Activated naive CD4-positive, alpha-beta T cell treated with anti-CD3 and anti-CD28 coated beads, Interleukin-2, amount 10 ng/mL, durations not matched to agents 7 days and 5 days (primary cell): ENCODE results near the gene SLC39A11.
"Not testable (repeated sequence)": the region's sequence is repeated elsewhere in the genome, so short reads cannot be mapped to it uniquely, and the experiment has no call there.

ENCODE experiments used
- CTCF ChIA-PET: fragments of 350-600 bp; sonication (Branson Sonifier 250); formaldehyde crosslinking; loops from one replicate; lab custom pipeline; 2021; ENCODE audit warnings: antibody characterized with exemption; lab: Charles Lee
- DNase-seq: peaks from one replicate; pipeline ENCODE4 v3.0.0-alpha.2; 2020
- H3K27ac Mint-ChIP-seq: one replicate; pipeline ENCODE4 v1.8.0; 2021; ENCODE audit warnings: mild to moderate bottlenecking, moderate library complexity, mixed read lengths
- H3K27me3 Mint-ChIP-seq: one replicate; pipeline ENCODE4 v1.8.0; 2021; ENCODE audit warnings: mild to moderate bottlenecking, mixed read lengths
- H3K36me3 Mint-ChIP-seq: one replicate; pipeline ENCODE4 v1.8.0; 2021; ENCODE audit warnings: mixed read lengths
- H3K4me1 Mint-ChIP-seq: one replicate; pipeline ENCODE4 v1.8.0; 2021; ENCODE audit warnings: mixed read lengths
- H3K4me3 Mint-ChIP-seq: one replicate; pipeline ENCODE4 v1.8.0; 2021; ENCODE audit warnings: mild to moderate bottlenecking, moderate library complexity, mixed read lengths
- H3K9me3 Mint-ChIP-seq: one replicate; pipeline ENCODE4 v1.8.0; 2021; ENCODE audit warnings: mixed read lengths

SLC39A11 gene

DNA sequence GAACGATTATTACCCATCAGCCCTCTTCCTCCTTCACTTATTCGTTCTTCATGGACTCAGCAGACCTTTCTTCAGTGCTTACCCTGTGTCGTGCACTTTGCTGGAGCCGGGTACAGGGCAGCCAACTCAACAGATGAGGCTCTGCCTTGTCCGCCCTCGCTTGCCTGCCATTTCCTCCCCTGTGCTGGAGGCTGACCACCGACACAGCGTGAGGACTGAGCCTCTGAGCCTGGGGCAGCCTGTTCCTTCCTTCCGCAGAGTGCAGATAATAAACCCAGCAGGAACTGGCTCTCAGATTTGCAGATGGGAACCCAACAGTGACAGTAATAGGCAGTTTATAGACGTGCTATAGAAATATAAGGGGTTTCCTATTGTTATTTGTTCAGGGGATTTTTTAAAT lies 7.0 kb upstream of the SLC39A11 start:
- Mint-ChIP-seq H3K27ac (no peak overlapping the region), H3K4me1 (no peaks in the 10 kb centered on the region), H3K36me3 (no peaks in the 10 kb centered on the region), H3K27me3 (peaks cover 38% of the 10 kb centered on the region), H3K9me3 (no peaks in the 10 kb centered on the region), H3K4me3 (no peak overlapping the region)
- DNase-seq: no peak
- CTCF ChIA-PET: no interaction called here

DNA sequence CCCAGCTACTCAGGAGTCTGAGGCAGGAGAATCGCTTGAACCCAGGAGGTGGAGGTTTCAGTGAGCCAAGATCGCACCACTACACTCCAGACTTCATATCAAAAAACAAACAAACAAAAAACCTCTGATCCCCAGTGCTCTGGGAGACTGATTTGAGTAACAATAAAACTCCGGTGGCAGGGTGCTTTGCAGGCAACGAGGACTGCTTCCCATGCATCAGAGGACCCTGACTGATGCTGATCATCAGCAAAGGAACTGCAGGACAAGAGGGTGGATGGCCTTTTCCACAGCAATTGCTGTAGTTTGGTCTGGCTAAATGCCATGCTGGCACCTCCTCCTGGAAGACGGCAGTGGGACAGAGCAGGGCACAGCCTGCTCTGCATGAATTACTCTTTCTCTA lies 6.4 kb upstream of the SLC39A11 start:
- no peaks in the 10 kb centered on the region for H3K4me1 Mint-ChIP-seq
- no peak overlapping the region for H3K4me3 Mint-ChIP-seq
- no peak for DNase-seq
- peaks cover 38% of the 10 kb centered on the region for H3K27me3 Mint-ChIP-seq
- H3K36me3 Mint-ChIP-seq: no peaks in the 10 kb centered on the region
- H3K9me3 Mint-ChIP-seq: no peaks in the 10 kb centered on the region
- H3K27ac Mint-ChIP-seq: no peak overlapping the region
- CTCF ChIA-PET: no interaction called here

DNA sequence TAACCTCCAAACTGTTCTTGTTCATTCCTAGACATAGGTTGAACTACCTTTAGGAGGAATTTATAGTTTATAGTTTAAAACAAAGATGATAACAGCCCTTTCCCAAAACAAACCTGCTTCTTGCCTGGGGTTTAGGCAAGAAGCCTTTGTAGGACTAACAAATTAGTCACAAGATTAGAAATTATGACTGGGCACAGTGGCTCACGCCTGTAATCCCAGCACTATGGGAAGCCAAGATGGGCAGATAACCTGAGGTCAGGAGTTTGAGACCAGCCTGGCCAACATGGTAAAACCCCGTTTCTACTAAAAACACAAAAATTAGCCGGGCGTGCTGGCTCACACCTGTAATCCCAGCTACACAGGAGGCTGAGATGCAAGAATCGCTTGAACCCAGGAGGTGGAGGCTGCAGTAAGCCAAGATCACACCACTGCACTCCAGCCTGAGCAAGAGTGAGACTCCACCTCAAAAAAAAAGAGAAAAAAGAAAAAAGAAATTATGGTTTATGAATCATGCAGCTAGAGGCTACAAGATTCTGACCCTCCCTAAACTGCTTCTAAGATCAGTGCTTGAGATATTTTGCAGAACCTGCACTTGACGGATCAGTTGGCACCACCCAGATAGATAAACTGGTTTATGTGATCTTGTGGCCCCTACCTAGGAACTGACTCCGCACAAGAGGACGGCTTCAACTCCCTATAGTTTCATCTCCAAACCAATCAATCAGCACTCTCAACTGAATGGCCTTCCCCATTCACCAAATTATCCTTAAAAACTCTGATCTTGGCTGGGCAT lies 5.7 kb upstream of the SLC39A11 start:
- H3K36me3 Mint-ChIP-seq, H3K9me3 Mint-ChIP-seq, H3K4me3 Mint-ChIP-seq, CTCF ChIA-PET, DNase-seq, H3K27ac Mint-ChIP-seq, H3K4me1 Mint-ChIP-seq: not testable (repeated sequence)
- H3K27me3 Mint-ChIP-seq: peaks cover 38% of the 10 kb centered on the region

DNA sequence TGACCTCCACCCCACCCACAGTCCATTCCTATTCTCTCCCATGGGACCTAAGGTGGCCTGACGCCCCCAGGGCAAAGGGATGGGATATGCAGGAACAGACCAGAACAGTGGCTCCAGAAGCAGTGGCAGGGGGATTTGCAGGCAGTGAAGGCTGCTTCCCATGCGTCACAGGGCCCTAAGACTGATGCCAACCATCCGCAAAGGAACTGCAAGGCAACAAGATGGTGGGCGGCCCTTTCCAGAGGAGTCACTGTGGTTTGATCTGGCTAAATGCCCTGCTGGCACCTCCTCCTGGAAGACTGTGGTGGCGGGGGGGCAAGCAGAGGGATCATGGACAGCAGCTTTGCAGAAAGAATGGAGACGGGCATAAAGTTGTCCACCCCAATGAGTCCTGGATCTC lies 4.4 kb upstream of the SLC39A11 start:
- CTCF ChIA-PET: no interaction called here
- no peaks in the 10 kb centered on the region for H3K36me3 Mint-ChIP-seq
- H3K9me3 Mint-ChIP-seq: no peaks in the 10 kb centered on the region
- H3K27ac Mint-ChIP-seq: no peak overlapping the region
- peaks cover 42% of the 10 kb centered on the region for H3K27me3 Mint-ChIP-seq
- H3K4me1 Mint-ChIP-seq: peaks cover 7% of the 10 kb centered on the region
- H3K4me3 Mint-ChIP-seq: no peak overlapping the region
- no peak for DNase-seq

DNA sequence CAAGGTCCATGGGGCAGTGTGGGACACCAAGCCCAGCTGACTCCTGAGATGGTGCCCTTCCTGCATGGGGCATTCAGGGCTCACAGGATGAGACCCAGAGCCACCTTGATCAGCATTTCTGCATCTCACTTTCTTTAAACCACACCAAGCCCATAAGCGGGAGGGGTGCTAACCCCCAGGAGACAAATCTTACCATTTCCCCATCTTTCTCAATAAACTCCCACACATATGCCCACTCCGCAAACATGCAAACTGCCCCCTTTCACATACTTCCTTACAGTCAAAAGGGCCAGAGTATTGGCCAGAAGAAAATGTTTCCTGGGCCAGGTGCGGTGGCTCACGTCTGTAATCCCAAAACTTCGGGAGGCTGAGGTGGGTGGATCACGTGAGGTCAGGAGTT lies 3.7 kb upstream of the SLC39A11 start:
- H3K27me3 Mint-ChIP-seq: peaks cover 42% of the 10 kb centered on the region
- no peak overlapping the region for H3K27ac Mint-ChIP-seq
- no peak overlapping the region for H3K4me3 Mint-ChIP-seq
- H3K4me1 Mint-ChIP-seq: peaks cover 12% of the 10 kb centered on the region
- CTCF ChIA-PET: no interaction called here
- no peaks in the 10 kb centered on the region for H3K36me3 Mint-ChIP-seq
- DNase-seq: no peak
- no peaks in the 10 kb centered on the region for H3K9me3 Mint-ChIP-seq

DNA sequence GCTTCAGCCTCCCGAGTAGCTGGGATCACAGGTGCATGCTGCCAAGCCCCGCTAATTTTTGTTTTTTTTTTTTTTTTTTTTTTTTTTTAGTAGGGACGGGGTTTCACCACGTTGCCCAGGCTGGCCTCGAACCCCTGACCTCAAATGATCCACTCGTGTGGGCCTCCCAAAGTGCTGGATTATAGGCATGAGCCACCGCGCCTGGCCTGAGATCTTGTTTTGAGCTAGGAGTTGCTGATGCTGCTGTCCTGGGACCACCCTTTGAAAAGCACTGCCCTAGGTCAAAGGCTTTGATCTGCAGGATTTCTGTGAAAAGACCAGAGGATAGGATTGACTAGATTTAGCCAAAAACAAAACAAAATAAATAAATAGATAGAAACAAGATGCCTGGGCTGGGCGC lies 798 bp upstream of the SLC39A11 start:
- H3K4me1 Mint-ChIP-seq: peaks cover 20% of the 10 kb centered on the region
- no peak for DNase-seq
- H3K36me3 Mint-ChIP-seq: no peaks in the 10 kb centered on the region
- CTCF ChIA-PET: interaction anchor here (1.5 kb wide), 1 partner anchor 536 kb away, joined by 3 read pairs; no protein-coding TSS in a partner anchor
- no peaks in the 10 kb centered on the region for H3K9me3 Mint-ChIP-seq
- no peak overlapping the region for H3K4me3 Mint-ChIP-seq
- no peak overlapping the region for H3K27ac Mint-ChIP-seq
- H3K27me3 Mint-ChIP-seq: peaks cover 22% of the 10 kb centered on the region

DNA sequence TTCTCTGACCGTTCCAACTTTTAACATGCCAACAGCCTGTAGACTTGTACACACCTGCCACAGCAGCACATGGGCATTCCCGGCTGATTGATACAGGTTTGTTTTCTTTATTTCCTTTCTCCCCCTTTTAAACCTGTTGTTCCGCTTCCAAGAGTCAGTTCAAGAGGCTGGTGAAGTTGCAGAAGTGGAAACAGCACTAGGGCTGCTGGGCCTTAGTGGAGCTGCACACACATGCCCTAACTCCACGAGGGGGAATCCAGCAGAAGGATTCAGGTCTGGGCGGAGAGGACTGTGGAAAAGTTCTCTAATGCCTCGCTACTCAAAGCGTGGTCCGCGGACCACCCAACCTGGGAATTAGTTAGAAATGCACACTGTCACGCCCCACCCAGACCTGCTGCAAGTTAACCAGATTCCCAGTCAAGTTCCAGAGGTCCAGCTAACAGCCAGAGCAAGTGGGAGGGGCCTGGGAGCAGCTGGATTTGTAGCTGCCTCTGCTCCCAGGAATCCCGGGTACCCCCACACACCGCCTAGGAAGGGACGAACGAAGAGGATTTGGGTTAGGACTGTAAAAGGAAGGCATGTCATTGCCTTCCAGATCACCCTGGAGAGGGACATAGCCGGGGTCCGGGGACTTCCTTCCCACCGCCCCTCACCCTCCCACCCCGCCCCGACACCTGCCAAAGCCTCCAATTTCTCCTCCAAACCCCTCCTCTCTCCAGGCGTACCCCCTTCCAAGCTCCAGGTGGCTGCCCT lies 542 bp downstream of the SLC39A11 start:
- Mint-ChIP-seq H3K9me3 (no peaks in the 10 kb centered on the region), H3K27me3 (peaks cover 14% of the 10 kb centered on the region), H3K36me3 (peaks cover 7% of the 10 kb centered on the region), H3K27ac (peak overlapping the region; percentile 85), H3K4me1 (peaks cover 20% of the 10 kb centered on the region), H3K4me3 (peak overlapping the region; percentile 97)
- peak; percentile 24 for DNase-seq
- CTCF ChIA-PET: interaction anchor here (1.1 kb wide), 1 partner anchor 365 kb away, joined by 4 read pairs; no protein-coding TSS in a partner anchor

DNA sequence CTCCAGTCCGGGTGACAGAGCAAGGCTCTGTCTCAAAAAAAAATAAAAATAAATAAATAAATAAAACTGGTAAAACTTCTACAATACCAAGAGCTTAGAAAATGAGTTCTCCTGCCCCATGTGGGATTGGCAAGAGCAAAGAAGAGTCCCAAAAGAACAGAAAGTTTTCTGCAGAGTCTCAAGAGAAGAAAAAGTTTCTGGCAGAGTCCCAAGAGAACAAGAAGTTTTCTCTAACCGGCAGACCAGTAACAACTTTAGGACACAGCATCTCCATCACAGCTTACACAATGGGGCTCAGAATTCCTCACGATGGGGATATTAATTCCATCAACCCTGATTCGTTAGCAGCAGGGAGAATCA lies 1.1 kb downstream of the SLC39A11 start:
- H3K4me3 Mint-ChIP-seq: peak overlapping the region; percentile 97
- H3K9me3 Mint-ChIP-seq: no peaks in the 10 kb centered on the region
- H3K27me3 Mint-ChIP-seq: peaks cover 10% of the 10 kb centered on the region
- no peak overlapping the region for H3K27ac Mint-ChIP-seq
- CTCF ChIA-PET: interaction anchor here (1.1 kb wide), 1 partner anchor 364 kb away, joined by 4 read pairs; no protein-coding TSS in a partner anchor
- peaks cover 20% of the 10 kb centered on the region for H3K4me1 Mint-ChIP-seq
- H3K36me3 Mint-ChIP-seq: peaks cover 7% of the 10 kb centered on the region
- DNase-seq: no peak

DNA sequence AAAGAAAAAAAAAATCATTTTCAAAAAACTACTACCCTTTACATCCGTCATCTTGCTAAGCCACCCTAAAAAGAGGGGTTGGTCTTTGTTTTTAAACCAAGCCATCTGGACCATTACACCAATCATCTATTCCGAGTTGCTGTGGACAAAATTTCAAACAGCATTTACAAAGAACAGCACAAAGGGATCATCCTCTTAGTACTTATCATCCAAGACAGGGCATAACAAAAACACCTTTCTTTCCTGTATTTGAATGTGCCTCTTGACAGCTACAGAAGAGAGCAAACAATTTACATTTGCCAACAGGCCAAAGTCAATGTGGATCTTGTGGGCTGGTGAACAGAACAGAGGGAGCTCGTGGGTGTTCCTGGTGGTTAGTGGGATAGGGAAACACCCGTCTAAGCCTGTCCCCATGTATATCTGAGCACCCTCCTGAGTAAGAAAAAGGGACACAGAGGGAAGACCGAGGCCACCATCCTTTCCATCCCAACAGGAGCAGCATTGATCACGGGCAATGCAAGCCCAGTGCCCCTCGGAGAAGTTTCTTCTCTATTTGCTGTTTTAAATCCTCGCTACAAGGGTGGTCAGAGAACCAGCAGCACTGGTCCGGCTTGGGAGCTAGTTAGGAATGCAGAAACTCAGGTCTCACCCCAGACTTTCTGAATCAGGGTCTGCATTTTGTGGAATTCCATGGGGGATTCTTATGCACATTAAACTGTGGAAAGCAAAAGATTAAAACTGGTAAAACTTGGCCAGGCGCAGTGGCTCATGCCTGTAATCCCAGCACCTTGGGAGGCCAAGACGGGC lies 1.9 kb downstream of the SLC39A11 start:
- Mint-ChIP-seq H3K9me3 (no peaks in the 10 kb centered on the region), H3K4me3 (peak overlapping the region; percentile 10), H3K27me3 (peaks cover 9% of the 10 kb centered on the region), H3K27ac (no peak overlapping the region), H3K4me1 (peaks cover 20% of the 10 kb centered on the region), H3K36me3 (peaks cover 15% of the 10 kb centered on the region)
- no peak for DNase-seq
- CTCF ChIA-PET: interaction anchor here (1.0 kb wide), 1 partner anchor 103 kb away, joined by 3 read pairs; no protein-coding TSS in a partner anchor

DNA sequence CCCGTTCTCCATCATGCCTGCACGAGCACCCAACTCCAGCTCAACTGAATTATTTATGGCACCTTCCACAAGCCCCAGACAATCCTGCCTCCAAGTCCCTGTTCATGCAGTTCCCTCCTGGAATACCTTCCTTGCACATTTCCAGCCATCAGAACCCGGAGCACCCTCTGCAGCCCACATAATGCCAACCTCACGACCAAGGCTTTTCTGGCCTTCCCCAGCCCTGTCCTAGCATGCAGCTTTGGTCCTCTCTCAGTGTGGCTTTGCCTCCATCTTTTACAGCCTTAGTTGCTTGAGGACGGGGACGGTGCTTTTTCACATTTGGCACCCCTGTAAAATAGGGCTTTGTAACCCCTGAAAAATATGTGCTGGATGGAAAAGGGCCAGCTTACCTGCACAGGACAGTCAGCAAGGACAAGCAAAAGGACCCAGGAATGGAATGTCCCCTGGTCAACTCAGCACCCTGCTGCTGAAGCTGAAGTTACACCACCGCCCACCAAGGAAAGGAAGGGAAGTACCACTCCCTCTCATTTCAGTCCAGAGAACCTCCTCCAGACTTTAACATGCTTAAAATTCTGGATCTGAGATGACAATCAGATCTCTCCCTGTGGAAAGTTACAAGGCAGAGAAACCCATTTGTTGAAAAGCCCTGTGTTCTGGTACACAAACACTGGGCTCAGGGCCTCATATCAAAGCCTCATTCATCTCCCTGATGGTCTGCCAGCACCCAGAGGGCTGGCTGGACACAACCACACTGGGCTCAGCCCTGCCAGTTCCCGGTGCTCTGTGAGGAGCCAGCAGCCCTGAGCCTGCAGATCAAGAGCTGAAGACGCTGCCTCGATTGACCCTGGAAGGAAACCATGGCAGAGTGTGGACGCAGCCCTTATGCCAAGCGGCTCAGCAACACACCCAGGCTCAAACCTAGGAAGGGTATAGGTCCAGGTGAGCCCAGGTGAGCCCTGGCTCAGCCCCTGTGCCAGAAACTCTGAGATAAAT lies 2.9 kb downstream of the SLC39A11 start:
- Mint-ChIP-seq H3K4me3 (no peak overlapping the region), H3K9me3 (no peaks in the 10 kb centered on the region), H3K4me1 (peaks cover 20% of the 10 kb centered on the region)

DNA sequence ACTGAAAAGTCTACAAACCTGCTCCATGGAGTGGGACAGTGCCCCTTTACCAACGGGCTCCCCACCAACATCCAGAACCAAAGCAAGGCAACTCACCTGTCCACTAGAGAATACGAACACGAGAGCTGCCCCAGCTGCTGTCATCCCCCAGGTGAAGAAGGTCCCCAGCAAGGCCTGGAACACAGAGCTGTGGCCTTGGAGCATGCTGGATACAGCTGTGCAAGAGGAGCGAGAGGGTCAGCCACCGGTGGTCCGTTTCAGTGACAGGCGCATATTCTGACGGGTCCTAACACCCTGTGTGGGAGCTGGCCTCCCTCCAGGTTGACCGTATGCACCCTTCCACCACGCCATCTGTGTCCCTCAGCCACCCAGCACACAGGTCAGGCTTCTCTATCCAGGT lies 3.9 kb downstream of the SLC39A11 start:
- H3K4me1 Mint-ChIP-seq: peaks cover 20% of the 10 kb centered on the region
- CTCF ChIA-PET: no interaction called here
- DNase-seq: no peak
- peaks cover 34% of the 10 kb centered on the region for H3K36me3 Mint-ChIP-seq
- H3K27me3 Mint-ChIP-seq: peaks cover 4% of the 10 kb centered on the region
- H3K27ac Mint-ChIP-seq: no peak overlapping the region
- H3K9me3 Mint-ChIP-seq: peaks cover 3% of the 10 kb centered on the region
- H3K4me3 Mint-ChIP-seq: no peak overlapping the region

More for the DNA sequence above, 2.9 kb downstream of the SLC39A11 start:
- H3K27ac Mint-ChIP-seq: peak overlapping the region; percentile 61
- DNase-seq: no peak
- peaks cover 23% of the 10 kb centered on the region for H3K36me3 Mint-ChIP-seq
- H3K27me3 Mint-ChIP-seq: peaks cover 4% of the 10 kb centered on the region
- CTCF ChIA-PET: interaction anchor here (1.0 kb wide), 1 partner anchor 102 kb away, joined by 3 read pairs; no protein-coding TSS in a partner anchor

DNA sequence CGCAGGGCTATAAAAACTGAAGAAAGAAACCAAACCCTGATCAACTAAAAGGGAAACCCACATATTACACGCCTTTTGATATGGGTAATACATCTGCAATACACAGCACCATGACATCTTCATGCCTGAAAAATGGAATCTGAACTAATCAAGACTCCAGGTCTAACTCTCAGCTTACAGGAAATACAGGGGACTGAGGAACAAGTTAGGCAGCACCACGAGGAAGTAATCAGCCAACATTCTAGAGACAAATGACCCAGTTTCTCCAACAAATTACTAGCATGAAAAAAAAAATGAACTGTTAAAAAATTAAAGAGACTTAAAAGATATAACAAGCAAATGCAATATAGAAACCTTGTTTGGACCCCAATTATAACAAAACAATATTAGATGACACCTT lies 9.1 kb downstream of the SLC39A11 start:
- no peak for DNase-seq
- no peak overlapping the region for H3K27ac Mint-ChIP-seq
- peaks cover 10% of the 10 kb centered on the region for H3K9me3 Mint-ChIP-seq
- CTCF ChIA-PET: no interaction called here
- no peaks in the 10 kb centered on the region for H3K27me3 Mint-ChIP-seq
- no peaks in the 10 kb centered on the region for H3K4me1 Mint-ChIP-seq
- peaks cover 63% of the 10 kb centered on the region for H3K36me3 Mint-ChIP-seq
- H3K4me3 Mint-ChIP-seq: no peak overlapping the region

DNA sequence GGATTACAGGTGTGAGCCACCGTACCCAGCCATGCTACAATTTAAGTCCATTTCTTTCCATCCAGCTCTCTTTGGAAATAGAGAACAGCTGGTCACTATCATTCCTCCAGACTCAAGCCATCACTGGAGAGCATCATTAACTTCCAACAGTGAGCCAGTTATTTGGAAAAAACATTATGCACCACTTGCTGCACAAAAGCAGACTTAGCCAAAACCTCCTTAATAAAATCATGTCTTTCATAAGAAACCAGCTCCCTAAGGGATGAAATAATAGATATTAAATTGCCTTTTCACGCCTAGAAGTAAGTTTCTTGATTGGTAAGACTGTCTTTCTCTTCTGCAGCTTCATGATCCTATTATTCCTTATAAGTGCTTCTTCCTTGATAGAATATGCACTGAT lies 17.9 kb downstream of the SLC39A11 start:
- CTCF ChIA-PET: no interaction called here
- no peaks in the 10 kb centered on the region for H3K27me3 Mint-ChIP-seq
- no peaks in the 10 kb centered on the region for H3K9me3 Mint-ChIP-seq
- no peak for DNase-seq
- H3K36me3 Mint-ChIP-seq: peaks cover 10% of the 10 kb centered on the region
- no peak overlapping the region for H3K27ac Mint-ChIP-seq
- H3K4me1 Mint-ChIP-seq: no peaks in the 10 kb centered on the region
- H3K4me3 Mint-ChIP-seq: no peak overlapping the region
